Left renal pelvis (tissue), 4 donors: ENCODE data around the gene TMEM43. TPM values are rescaled to one million over a fixed set of nuclear protein-coding genes. Genes with fewer than 3 reads are reported as not detected.

Source experiments
- DNase-seq, 4 donors: peaks; one replicate each; pipeline ENCODE4 v3.0.0-alpha.2; 2013; ENCODE audit warnings: low read depth in 4 of 4, low spot score in 3 of 4
- polyA plus RNA-seq, 4 donors: library from polyadenylated mRNA; unstranded; fragments of 120-200 nt; gene quantifications; one replicate each; pipeline ENCODE4 v1.2.1, GENCODE V29; 2013; ENCODE audit not compliant: insufficient read length in 4 of 4

Gene TMEM43
- polyA plus RNA-seq, 4 donors: 51.0 to 113 (median 62.6) TPM

DNA sequence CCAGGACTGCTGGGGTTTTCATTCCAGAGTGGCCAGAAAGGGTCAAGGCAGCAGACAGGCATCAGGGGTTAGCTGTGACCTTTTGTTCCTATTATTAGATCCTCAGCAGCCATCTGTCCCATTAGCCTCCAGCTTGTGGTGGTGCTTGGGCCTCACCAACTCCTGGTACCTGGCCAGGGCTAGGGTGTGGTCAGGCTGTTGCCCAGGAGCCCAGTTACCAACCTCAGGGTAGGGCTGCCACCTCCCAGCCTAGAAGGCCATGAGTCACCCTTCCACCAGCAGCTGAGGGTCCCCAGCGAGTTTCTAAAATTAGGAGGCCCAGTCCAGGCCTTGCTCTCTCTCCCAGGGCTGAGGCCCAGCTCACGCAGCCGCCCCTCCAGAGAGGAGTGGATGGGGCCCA lies 12.2 kb downstream of the TMEM43 start:
- DNase-seq: no peak

GRCh38 chr3:14137445-14137844 lies 12.6 kb downstream of the TMEM43 start:
- DNase-seq: no peak

DNA sequence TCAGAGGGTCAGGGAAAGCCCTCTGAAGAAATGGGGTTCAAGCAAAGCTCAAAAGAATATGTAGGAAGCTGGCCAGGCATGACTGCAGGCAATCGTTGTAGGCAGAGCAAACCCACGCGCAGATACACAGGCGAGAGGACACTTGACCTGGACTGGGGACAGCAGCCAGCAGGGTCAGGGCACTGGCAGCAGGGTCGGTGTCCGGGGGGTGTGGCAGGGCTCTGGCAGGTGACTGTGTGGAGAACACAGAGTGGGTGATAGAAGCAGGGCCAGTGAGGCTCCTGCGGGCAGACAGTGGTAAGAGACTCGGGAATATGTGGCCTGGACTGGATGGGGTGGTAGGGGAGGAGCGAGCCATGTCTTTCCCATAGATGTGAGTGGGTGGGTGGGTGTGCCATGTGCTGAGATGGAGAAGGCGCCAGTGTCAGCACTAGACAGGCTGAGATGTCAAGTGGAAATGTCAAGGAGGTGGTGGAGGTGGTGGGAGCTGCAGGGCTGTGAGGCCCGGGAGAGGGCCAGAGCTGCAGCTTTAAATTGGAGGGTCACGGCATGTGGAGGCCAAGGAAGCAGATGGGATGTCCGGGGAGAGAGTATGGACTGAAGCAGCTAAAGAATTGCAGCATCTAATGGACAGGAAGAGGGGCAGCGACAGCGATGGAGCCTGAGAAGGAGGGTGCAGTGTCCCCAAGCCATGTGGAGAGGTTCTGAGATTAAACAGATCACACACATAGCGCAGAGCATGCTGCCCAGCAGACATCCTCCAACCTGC lies 13.4 kb downstream of the TMEM43 start:
- no peak for DNase-seq

GRCh38 chr3:14138878-14139655 lies 14.2 kb downstream of the TMEM43 start:
- DNase-seq: no peak

DNA sequence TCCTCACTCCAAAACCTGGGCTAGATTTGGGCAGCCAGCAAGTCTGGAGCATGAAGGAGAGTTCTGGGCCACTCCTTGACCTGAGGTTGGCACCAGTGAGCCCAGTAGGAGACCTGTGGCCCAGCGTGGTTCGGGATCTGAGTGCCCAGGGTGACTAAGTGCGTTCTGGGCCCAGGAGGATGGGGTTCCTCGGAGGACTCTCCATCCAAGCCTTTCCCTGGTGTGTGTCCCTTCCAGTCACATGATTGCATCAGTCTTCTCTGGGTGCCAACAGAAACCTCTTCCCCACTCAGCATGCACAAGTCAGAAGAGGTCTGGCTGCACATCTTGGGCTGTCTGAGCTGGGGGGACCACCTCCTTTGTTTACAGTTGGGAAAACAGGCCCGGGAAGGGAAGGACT lies 14.9 kb downstream of the TMEM43 start:
- DNase-seq: no peak

- DNase-seq: no peak
These were observed 15.8 kb downstream of the TMEM43 start for GRCh38 chr3:14140668-14141067.

- DNase-seq: no peak
These were observed 16.3 kb downstream of the TMEM43 start for GRCh38 chr3:14141144-14141543.

DNA sequence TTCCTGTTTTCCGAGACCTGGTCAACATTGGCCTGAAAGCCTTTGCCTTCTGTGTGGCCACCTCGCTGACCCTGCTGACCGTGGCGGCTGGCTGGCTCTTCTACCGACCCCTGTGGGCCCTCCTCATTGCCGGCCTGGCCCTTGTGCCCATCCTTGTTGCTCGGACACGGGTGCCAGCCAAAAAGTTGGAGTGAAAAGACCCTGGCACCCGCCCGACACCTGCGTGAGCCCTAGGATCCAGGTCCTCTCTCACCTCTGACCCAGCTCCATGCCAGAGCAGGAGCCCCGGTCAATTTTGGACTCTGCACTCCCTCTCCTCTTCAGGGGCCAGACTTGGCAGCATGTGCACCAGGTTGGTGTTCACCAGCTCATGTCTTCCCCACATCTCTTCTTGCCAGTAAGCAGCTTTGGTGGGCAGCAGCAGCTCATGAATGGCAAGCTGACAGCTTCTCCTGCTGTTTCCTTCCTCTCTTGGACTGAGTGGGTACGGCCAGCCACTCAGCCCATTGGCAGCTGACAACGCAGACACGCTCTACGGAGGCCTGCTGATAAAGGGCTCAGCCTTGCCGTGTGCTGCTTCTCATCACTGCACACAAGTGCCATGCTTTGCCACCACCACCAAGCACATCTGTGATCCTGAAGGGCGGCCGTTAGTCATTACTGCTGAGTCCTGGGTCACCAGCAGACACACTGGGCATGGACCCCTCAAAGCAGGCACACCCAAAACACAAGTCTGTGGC lies 16.9 kb downstream of the TMEM43 start:
- no peak for DNase-seq

DNA sequence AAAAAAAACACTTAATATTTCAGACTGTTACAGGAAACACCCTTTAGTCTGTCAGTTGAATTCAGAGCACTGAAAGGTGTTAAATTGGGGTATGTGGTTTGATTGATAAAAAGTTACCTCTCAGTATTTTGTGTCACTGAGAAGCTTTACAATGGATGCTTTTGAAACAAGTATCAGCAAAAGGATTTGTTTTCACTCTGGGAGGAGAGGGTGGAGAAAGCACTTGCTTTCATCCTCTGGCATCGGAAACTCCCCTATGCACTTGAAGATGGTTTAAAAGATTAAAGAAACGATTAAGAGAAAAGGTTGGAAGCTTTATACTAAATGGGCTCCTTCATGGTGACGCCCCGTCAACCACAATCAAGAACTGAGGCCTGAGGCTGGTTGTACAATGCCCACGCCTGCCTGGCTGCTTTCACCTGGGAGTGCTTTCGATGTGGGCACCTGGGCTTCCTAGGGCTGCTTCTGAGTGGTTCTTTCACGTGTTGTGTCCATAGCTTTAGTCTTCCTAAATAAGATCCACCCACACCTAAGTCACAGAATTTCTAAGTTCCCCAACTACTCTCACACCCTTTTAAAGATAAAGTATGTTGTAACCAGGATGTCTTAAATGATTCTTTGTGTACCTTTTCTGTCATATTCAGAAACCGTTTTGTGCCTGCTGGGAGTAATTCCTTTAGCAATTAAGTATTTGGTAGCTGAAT lies 17.9 kb downstream of the TMEM43 start:
- DNase-seq: no peak

GRCh38 chr3:14143271-14144225 lies 18.7 kb downstream of the TMEM43 start:
- DNase-seq: no peak

GRCh38 chr3:14144423-14145075 lies 19.7 kb downstream of the TMEM43 start:
- DNase-seq: peak in 3 of 4 donors; percentile 71 to 86 (median 84)

DNA sequence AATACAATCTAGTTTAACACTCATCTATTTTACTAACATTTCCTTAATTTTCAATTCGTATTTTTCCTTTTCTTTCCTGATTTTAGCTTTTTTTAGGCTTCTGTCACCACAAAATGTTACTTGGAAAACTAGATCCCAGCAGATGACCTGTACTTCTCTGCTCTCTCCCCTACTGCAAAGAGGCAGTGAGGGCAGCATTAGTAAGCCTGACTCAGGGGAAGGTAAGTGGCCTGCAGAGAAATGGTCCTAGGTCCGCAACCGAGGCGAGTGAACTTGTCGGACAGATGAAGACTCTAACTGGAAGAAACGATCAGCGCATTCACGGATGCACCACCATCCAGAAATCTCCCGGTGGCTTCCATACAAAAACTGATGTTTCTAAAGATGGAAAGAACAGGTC lies 20.4 kb downstream of the TMEM43 start:
- no peak for DNase-seq

- DNase-seq: no peak
These were observed 21.0 kb downstream of the TMEM43 start for GRCh38 chr3:14145670-14146380.

DNA sequence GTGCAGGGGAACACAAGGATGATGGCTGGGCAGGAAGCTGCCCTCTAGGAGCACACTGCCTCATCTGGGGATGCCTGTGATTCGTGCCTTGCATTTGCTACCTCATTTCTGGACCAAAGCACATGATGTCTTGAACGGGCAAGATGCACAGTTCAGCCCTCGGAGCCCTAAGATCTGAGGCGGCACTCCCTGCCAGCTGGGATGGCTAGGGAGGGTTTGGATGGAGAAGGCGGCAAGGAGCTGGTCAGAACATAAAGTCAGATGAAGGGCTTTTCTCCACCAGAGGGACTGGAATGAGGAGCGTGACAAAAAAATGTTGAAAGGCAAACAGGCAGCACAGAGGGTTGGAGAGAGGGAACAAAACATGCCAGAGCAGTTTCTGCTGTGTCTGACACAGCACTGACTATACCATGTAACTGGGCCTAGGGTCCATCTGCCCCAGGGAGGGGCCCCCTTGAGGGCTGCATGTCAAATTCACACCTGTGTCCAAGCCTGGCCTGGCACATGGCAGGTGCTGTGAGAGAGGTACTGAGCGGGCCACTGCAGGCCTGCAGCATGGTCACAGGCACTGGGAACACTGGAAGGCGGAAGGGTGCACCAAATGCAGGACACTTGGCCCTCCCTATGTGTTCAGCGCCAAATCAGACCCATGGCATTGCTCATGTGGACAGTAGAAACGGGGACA lies 21.7 kb downstream of the TMEM43 start:
- no peak for DNase-seq

GRCh38 chr3:14147066-14147435 lies 22.2 kb downstream of the TMEM43 start:
- DNase-seq: no peak

- no peak for DNase-seq
These were observed 22.8 kb downstream of the TMEM43 start for GRCh38 chr3:14147617-14148016.

DNA sequence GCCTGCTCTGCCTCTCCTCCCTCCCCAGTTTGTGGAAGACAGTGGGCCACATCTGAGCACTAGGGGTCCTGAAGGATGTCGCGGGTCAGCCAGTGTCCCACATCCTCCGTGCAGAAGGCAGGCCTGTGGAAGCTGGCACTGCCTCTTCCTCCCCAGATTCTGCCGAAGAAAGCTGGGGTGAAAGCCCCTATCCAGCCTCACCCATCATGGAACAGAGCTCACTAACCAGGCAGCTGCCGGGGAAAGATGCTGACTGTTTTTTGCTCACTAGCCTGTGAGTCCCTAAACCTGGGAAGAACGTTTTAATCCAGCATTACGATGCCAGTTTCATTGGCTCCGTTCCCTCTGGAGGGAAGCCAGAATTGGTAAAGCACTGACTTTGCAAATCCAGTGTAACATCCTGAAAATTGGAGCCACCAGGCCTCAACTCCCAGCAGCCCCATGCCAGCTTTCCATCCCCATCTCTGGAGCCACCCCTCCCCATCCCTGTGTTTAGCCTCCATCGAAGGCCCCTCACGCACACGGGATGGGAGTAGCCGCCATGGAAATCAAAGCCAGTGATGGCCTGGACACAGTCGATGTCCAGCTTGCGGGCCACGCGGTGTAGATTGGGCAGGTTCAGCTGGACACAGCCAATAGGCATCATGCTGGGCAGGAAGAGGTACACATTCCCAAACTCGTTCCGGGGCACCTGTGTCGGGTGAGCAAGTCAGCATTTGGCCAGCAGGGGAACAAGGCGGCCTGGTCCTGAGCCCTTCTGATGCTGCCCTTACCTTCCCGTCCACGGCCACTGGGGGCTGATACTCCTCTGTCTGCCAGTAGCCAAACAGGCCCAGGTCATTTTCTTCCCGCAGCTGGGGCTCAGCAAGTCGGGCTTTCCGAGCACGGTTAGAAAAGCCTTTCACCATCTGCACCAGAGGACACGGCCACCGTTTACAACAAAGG lies 23.5 kb downstream of the TMEM43 start:
- DNase-seq: no peak
